Small intestine (tissue), 7 donors: Measurements from ENCODE around the gene TIAM1. TPM values are rescaled to one million over a fixed set of nuclear protein-coding genes. Genes with fewer than 3 reads are reported as not detected.

Experiments used
- DNase-seq, 2 donors: peaks; one replicate each; pipeline versions ENCODE4 v3.0.0 to v3.0.0-alpha.2; 2013
- FAIRE-seq: peaks from 2 replicates; lab custom pipeline; 2012; peaks lifted over from hg19 to GRCh38; lab: Jason Lieb, UNC
- H3K27ac ChIP-seq, 3 donors: one replicate each; pipeline ENCODE4 v1.5.1; 2013; ENCODE audit warnings: low read length in 2 of 3, mild to moderate bottlenecking in 2 of 3, control low read depth in 1 of 3, inconsistent platforms in 1 of 3, low read depth in 1 of 3, moderate library complexity in 1 of 3
- H3K27me3 ChIP-seq, 3 donors: one replicate each; pipeline ENCODE4 v1.6.1; 2013; ENCODE audit warnings: low read length in 3 of 3, inconsistent platforms in 1 of 3; ENCODE audit not compliant: control insufficient read depth in 3 of 3, insufficient read depth in 3 of 3
- H3K36me3 ChIP-seq, 3 donors: one replicate each; pipeline ENCODE4 v1.6.1; 2013; ENCODE audit warnings: low read length in 3 of 3, inconsistent platforms in 1 of 3, low read depth in 1 of 3, mild to moderate bottlenecking in 1 of 3, moderate library complexity in 1 of 3; ENCODE audit not compliant: control insufficient read depth in 3 of 3, insufficient read depth in 2 of 3
- H3K4me1 ChIP-seq, 3 donors: one replicate each; pipeline ENCODE4 v1.6.1; 2013; ENCODE audit warnings: low read length in 2 of 3, inconsistent platforms in 1 of 3, low read depth in 1 of 3, mild to moderate bottlenecking in 1 of 3, moderate library complexity in 1 of 3; ENCODE audit not compliant: control insufficient read depth in 3 of 3, insufficient read depth in 2 of 3
- H3K4me3 ChIP-seq, 3 donors: one replicate each; pipeline ENCODE4 v1.5.1; 2013; ENCODE audit warnings: low read length in 3 of 3, control low read depth in 1 of 3, inconsistent platforms in 1 of 3, low read depth in 1 of 3, mild to moderate bottlenecking in 1 of 3, moderate library complexity in 1 of 3
- H3K9me3 ChIP-seq, 2 donors: one replicate each; pipeline ENCODE4 v1.6.1; 2013; ENCODE audit warnings: low read depth in 1 of 2, low read length in 1 of 2; ENCODE audit not compliant: control insufficient read depth in 2 of 2, insufficient read depth in 1 of 2
- WGBS, 3 donors: extraction: QIAGEN DNeasy Blood & Tissue Kit; methylation state at CpG; one replicate each; pipeline ENCODE4 v1.1.7; 2013; 5-methylcytosine and 5-hydroxymethylcytosine counted together
- polyA plus RNA-seq, 4 donors: library from polyadenylated mRNA; stranded (reverse) in 3 of 4; unstranded in 1 of 4; fragments of 200-250 nt in 3 of 4; fragments of 120-200 nt in 1 of 4; gene quantifications; one replicate each; pipeline versions ENCODE4 v1.2.1 to v1.2.3, GENCODE V29; 2013
- donor health status: healthy with polysubstance abuse.
- donor health status: control.
- donor health status: control.
- donor health status: Bipolar disorder and iron deficiency.
- donor health status: healthy.

Gene TIAM1
- polyA plus RNA-seq, 4 donors, result 0.45 to 4.1 (median 2.4) TPM

- no peaks in the 10 kb centered on the region for H3K9me3 ChIP-seq
- no peaks in the 10 kb centered on the region for H3K36me3 ChIP-seq
- WGBS, 3 donors, result 48 to 71% (median 66%) methylated on average over 5 of the region's 5 CpGs
- no peaks in the 10 kb centered on the region for H3K27me3 ChIP-seq
- no peak for DNase-seq
- H3K4me3 ChIP-seq, result no peak overlapping the region
- H3K4me1 ChIP-seq, result no peaks in the 10 kb centered on the region
- H3K27ac ChIP-seq, result no peak overlapping the region
- FAIRE-seq, result no peak
Observed at GRCh38 chr21:31268090-31268489, 76.0 kb downstream of the TIAM1 start.

DNA sequence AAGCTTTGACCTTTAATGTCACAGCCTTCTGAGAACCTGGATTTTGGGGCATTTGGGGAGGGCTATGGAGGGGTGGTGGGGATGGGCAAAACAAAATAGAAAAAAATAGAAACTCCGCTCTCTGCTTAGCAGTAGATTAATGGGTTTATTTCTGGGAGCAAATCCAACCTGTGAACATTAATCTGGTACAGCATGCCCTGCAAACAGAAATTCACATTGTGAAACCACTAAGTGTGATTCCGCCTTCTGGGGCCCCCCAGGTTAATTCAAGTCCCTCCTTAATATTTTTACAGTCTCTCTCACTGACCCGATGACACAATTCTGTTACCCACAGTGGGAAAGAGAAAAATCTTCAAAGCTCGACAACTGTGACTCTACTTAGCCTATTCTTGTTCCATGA lies 76.4 kb downstream of the TIAM1 start:
- no peak for DNase-seq
- FAIRE-seq, result no peak
- no peaks in the 10 kb centered on the region for H3K9me3 ChIP-seq
- H3K27me3 ChIP-seq, result no peaks in the 10 kb centered on the region
- H3K27ac ChIP-seq, result no peak overlapping the region
- no peak overlapping the region for H3K4me3 ChIP-seq
- WGBS, 3 donors, result 74 to 91% (median 76%) methylated on average over 4 of the region's 4 CpGs
- H3K36me3 ChIP-seq, result no peaks in the 10 kb centered on the region
- H3K4me1 ChIP-seq, result no peaks in the 10 kb centered on the region

DNA sequence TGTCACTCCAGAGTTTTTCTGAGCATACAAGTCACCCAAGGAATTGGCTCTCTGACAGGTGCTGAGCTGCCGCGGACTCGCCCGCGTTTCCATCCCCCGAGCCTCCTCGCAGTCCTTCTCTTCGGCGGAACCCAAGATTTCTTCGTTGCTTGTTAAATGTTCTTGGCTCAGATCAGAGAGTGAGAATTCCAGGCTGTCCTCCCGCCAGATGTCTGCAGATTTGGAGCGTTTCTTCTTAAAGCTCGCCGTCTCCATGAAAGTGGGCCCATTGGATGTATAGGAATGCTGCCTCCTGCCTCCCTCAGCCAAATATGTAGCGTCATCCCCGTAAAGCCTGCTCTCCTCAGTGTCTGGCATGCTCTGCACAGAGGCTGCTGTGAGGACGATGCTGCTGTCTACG lies 77.8 kb downstream of the TIAM1 start:
- H3K27ac ChIP-seq, result no peak overlapping the region
- no peaks in the 10 kb centered on the region for H3K36me3 ChIP-seq
- FAIRE-seq, result no peak
- H3K9me3 ChIP-seq, result no peaks in the 10 kb centered on the region
- H3K4me1 ChIP-seq, result no peaks in the 10 kb centered on the region
- H3K27me3 ChIP-seq, result no peaks in the 10 kb centered on the region
- no peak overlapping the region for H3K4me3 ChIP-seq
- DNase-seq, result no peak
- 86 to 93% (median 93%) methylated on average over 18 of the region's 18 CpGs for WGBS, 3 donors

DNA sequence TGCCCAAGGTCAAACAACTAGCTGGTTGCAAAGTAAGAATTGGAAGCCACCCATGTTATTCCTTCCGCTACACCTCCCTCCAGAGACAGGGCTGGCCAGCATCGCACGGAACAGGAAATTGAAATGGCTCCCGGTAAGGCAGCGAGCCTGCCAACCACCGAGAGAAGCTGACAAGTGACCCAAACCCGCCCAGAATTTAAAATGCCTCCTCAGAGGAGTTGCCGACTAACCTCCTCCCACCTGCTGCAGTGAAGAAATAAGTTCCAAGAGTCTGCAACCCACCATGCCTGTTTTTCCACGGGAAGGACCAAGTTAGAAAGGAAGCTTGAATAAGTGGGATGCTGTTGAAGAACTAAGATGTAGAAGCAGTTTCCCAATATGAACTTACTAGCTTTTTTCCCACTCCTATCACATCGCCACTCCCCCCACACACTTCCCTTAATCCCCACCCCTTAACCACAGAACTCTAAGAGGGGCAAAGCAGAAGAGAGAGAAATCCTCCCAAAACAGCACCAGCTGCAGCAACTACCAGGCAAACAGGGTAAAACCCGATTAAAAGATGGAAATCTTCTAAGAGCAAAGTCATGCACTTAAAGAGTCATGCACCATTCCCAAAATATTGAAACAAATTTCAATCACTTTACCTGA lies 78.6 kb downstream of the TIAM1 start:
- no peaks in the 10 kb centered on the region for H3K36me3 ChIP-seq
- no peaks in the 10 kb centered on the region for H3K9me3 ChIP-seq
- no peaks in the 10 kb centered on the region for H3K4me1 ChIP-seq
- H3K4me3 ChIP-seq, result no peak overlapping the region
- DNase-seq (no peak), FAIRE-seq (no peak)
- H3K27me3 ChIP-seq, result no peaks in the 10 kb centered on the region
- whole genome bisulfite sequencing, 3 donors, result 51 to 74% (median 55%) methylated on average over 11 of the region's 11 CpGs
- no peak overlapping the region for H3K27ac ChIP-seq

GRCh38 chr21:31264574-31264973 lies 79.5 kb downstream of the TIAM1 start:
- H3K27me3 ChIP-seq, result no peaks in the 10 kb centered on the region
- WGBS, 3 donors, result 85 to 91% (median 89%) methylated on average over 6 of the region's 6 CpGs
- H3K4me1 ChIP-seq, result no peaks in the 10 kb centered on the region
- H3K36me3 ChIP-seq, result no peaks in the 10 kb centered on the region
- no peak overlapping the region for H3K27ac ChIP-seq
- FAIRE-seq, result no peak
- no peak for DNase-seq
- no peak overlapping the region for H3K4me3 ChIP-seq
- no peaks in the 10 kb centered on the region for H3K9me3 ChIP-seq

- H3K4me1 ChIP-seq, result no peaks in the 10 kb centered on the region
- H3K4me3 ChIP-seq, result no peak overlapping the region
- WGBS, 3 donors, result 87 to 92% (median 90%) methylated on average over 4 of the region's 4 CpGs
- H3K27me3 ChIP-seq, result no peaks in the 10 kb centered on the region
- no peak for DNase-seq
- H3K9me3 ChIP-seq, result no peaks in the 10 kb centered on the region
- no peaks in the 10 kb centered on the region for H3K36me3 ChIP-seq
- FAIRE-seq, result no peak
- H3K27ac ChIP-seq, result no peak overlapping the region
Observed at GRCh38 chr21:31262728-31263127, 81.3 kb downstream of the TIAM1 start.

- Histone ChIP-seq H3K27me3 (no peaks in the 10 kb centered on the region), H3K9me3 (no peaks in the 10 kb centered on the region), H3K4me3 (no peak overlapping the region), H3K4me1 (no peaks in the 10 kb centered on the region), H3K36me3 (no peaks in the 10 kb centered on the region), H3K27ac (no peak overlapping the region)
- WGBS, 3 donors, result 88 to 93% (median 89%) methylated on average over 8 of the region's 8 CpGs
- DNase-seq, result no peak
- FAIRE-seq, result no peak
Observed at GRCh38 chr21:31261759-31262158, 82.3 kb downstream of the TIAM1 start.

DNA sequence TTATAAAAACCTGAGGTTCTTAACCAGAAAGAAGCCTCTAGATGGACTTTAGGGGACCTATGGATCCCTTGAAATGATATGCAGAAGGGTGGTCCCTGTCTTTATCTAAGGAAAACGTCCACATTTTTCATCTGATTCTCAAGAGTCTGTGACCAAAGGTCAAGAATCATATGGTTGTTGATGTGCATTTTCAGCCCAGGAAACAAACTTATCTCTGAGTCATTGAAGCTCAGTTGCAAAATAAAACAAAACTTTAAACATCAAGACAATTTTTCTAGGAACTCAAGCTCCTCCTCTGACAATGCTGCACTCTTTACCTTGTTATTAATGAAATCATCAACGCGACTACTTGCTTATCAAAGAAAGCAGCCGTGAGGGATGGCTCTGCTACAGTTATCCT lies 83.3 kb downstream of the TIAM1 start:
- no peak overlapping the region for H3K4me3 ChIP-seq
- WGBS, 3 donors, result 21 to 54% (median 27%) methylated on average over 4 of the region's 4 CpGs
- DNase-seq (no peak), FAIRE-seq (no peak)
- no peak overlapping the region for H3K27ac ChIP-seq
- no peaks in the 10 kb centered on the region for H3K36me3 ChIP-seq
- no peaks in the 10 kb centered on the region for H3K4me1 ChIP-seq
- H3K27me3 ChIP-seq, result no peaks in the 10 kb centered on the region
- no peaks in the 10 kb centered on the region for H3K9me3 ChIP-seq

GRCh38 chr21:31258073-31258472 lies 86.0 kb downstream of the TIAM1 start:
- DNase-seq (no peak), FAIRE-seq (no peak)
- no peak overlapping the region for H3K27ac ChIP-seq
- no peaks in the 10 kb centered on the region for H3K4me1 ChIP-seq
- H3K27me3 ChIP-seq, result no peaks in the 10 kb centered on the region
- 73 to 81% (median 78%) methylated on average over 4 of the region's 4 CpGs for WGBS, 3 donors
- H3K36me3 ChIP-seq, result no peaks in the 10 kb centered on the region
- H3K9me3 ChIP-seq, result no peaks in the 10 kb centered on the region
- H3K4me3 ChIP-seq, result no peak overlapping the region
